AG04449 (cell line): ENCODE data around the gene ATG4D.
"Not testable (repeated sequence)": the region's sequence is repeated elsewhere in the genome, so short reads cannot be mapped to it uniquely, and the experiment has no call there.

Experiments
- CTCF ChIA-PET: fragments of 350-600 bp; formaldehyde crosslinking; extraction: SDS; loops from one replicate; lab custom pipeline; 2021; ENCODE audit warnings: antibody characterized with exemption; lab: Yijun Ruan, JAX
- POLR2A ChIA-PET: fragments of 400-600, 350-600 bp; formaldehyde crosslinking; extraction: SDS; loops from one replicate; lab custom pipeline; 2020; ENCODE audit warnings: antibody characterized with exemption, inconsistent platforms; lab: Yijun Ruan, JAX
- DNase-seq: peaks from one replicate; pipeline ENCODE4 v3.0.0-alpha.2; 2010; ENCODE audit warnings: low read depth, low spot score
- H3K4me3 ChIP-seq: 2 replicates; pipeline ENCODE4 v1.5.1; 2011; ENCODE audit warnings: low read depth, mild to moderate bottlenecking, control low read depth, low read length
- TF ChIP-seq, protein P1 (sequence below): IDR thresholded peaks from one replicate; pipeline ENCODE4 v1.5.1; 2011; ENCODE audit warnings: mild to moderate bottlenecking, moderate library complexity, low read length, control low read depth, inconsistent platforms; ENCODE audit not compliant: insufficient read depth; ENCODE audit errors: missing control alignments

The ATG4D gene

GRCh38 chr19:10544753-10545251 lies 1.1 kb downstream of the ATG4D start:
- DNase-seq: no peak
- TF ChIP-seq, protein P1, sequence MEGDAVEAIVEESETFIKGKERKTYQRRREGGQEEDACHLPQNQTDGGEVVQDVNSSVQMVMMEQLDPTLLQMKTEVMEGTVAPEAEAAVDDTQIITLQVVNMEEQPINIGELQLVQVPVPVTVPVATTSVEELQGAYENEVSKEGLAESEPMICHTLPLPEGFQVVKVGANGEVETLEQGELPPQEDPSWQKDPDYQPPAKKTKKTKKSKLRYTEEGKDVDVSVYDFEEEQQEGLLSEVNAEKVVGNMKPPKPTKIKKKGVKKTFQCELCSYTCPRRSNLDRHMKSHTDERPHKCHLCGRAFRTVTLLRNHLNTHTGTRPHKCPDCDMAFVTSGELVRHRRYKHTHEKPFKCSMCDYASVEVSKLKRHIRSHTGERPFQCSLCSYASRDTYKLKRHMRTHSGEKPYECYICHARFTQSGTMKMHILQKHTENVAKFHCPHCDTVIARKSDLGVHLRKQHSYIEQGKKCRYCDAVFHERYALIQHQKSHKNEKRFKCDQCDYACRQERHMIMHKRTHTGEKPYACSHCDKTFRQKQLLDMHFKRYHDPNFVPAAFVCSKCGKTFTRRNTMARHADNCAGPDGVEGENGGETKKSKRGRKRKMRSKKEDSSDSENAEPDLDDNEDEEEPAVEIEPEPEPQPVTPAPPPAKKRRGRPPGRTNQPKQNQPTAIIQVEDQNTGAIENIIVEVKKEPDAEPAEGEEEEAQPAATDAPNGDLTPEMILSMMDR: no peak
- ChIA-PET POLR2A (no interaction called here), CTCF (no interaction called here)
- peak overlapping the region; percentile 71 for H3K4me3 ChIP-seq

- CTCF ChIA-PET: interaction anchor here (1.5 to 2.3 kb wide), 4 partner anchors 13 to 97 kb away, joined by 4 to 7 read pairs (median 4); partner anchors contain the start of gene KRI1
- DNase-seq: no peak
- POLR2A ChIA-PET: no interaction called here
- TF ChIP-seq, protein P1: no peak
- H3K4me3 ChIP-seq: no peak overlapping the region
These were observed 3.1 kb downstream of the ATG4D start for GRCh38 chr19:10546817-10547216.

- no peak overlapping the region for H3K4me3 ChIP-seq
- TF ChIP-seq, protein P1: no peak
- ChIA-PET POLR2A (no interaction called here), CTCF (interaction anchor here (1.0 kb wide), 1 partner anchor 14 kb away, joined by 4 read pairs; no protein-coding TSS in a partner anchor)
- DNase-seq: no peak
These were observed 5.1 kb downstream of the ATG4D start for GRCh38 chr19:10548746-10549276.

DNA sequence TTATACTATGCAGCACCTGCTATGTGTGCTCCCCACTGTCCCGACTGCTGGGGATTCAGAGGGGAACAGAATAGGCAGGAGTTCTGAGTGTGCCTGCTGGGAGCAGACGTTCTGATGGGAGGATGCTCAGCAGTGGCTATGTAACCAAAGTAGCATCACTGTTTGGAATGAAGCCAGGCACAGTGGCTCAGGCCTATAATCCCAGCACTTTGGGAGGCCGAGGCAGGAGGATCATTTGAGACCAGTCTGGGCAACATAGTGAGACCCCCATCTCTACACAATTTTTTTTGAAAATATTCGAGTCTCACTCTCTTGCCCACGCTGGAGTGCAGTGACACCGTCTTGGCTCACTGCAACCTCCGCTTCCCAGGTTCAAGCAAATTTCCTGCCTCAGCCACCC lies 6.0 kb downstream of the ATG4D start:
- DNase-seq: no peak
- no peak overlapping the region for H3K4me3 ChIP-seq
- POLR2A ChIA-PET: no interaction called here
- CTCF ChIA-PET: interaction anchor here (3.7 kb wide), 1 partner anchor 12 kb away, joined by 14 read pairs; no protein-coding TSS in a partner anchor
- TF ChIP-seq, protein P1: no peak

DNA sequence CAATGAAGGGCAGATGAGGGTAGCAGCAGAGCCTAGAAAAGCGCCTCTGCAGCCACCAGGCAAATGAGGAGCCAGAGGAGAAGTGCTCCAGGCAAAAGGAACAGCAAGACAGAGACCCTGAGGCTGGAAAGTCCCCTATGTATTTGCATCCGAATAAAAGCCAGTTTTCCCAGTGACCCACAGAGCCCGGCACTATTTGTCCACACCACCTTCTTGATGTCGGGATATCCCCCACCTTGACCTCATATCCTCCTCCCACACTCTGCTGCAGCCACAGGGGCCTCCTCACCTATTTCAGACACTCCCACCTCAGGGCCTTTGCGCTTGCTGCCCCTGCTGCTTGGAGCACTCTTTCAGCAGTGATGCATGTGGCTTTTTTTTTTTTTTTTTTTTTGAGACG lies 6.6 kb downstream of the ATG4D start:
- H3K4me3 ChIP-seq: no peak overlapping the region
- ChIA-PET CTCF (interaction anchor here (1.2 to 3.7 kb wide), 3 partner anchors 11 to 66 kb away, joined by 3 to 21 read pairs (median 14); no protein-coding TSS in a partner anchor), POLR2A (no interaction called here)
- TF ChIP-seq, protein P1: no peak
- DNase-seq: no peak

GRCh38 chr19:10551006-10551405 lies 7.3 kb downstream of the ATG4D start:
- CTCF ChIA-PET: interaction anchor here (1.0 to 3.7 kb wide), 5 partner anchors 11 to 67 kb away, joined by 3 to 21 read pairs (median 3); no protein-coding TSS in a partner anchor
- H3K4me3 ChIP-seq, DNase-seq: not testable (repeated sequence)
- POLR2A ChIA-PET: interaction anchor here (0.6 kb wide), 1 partner anchor 16 kb away, joined by 5 read pairs; no protein-coding TSS in a partner anchor
